Neutrophil (primary cell): Measurements from ENCODE around the gene TBC1D14.

Experiments
- H3K27ac ChIP-seq: fragments of 200-600 bp; sonication (generic); 2 replicates; pipeline ENCODE4 v1.5.1; 2016; ENCODE audit warnings: mild to moderate bottlenecking, moderate library complexity
- H3K27me3 ChIP-seq: fragments of 200-600 bp; sonication (generic); 2 replicates; pipeline ENCODE4 v1.6.0; 2016; ENCODE audit warnings: mild to moderate bottlenecking
- H3K36me3 ChIP-seq: fragments of 200-600 bp; sonication (generic); 2 replicates; pipeline ENCODE4 v1.5.1; 2017
- H3K4me1 ChIP-seq, 2 experiments: fragments of 200-600 bp in 1 of 2; sonication (generic) in 1 of 2; 1 replicate in 1 of 2; 2 replicates in 1 of 2; pipeline versions ENCODE4 v1.5.1 to v1.6.1; 2013 to 2016; ENCODE audit warnings: low read depth in 1 of 2, low read length in 1 of 2, mild to moderate bottlenecking in 1 of 2, moderate library complexity in 1 of 2; ENCODE audit not compliant: control insufficient read depth in 1 of 2, insufficient read depth in 1 of 2
- H3K4me3 ChIP-seq, 2 experiments: fragments of 200-600 bp in 1 of 2; sonication (generic) in 1 of 2; 1 replicate in 1 of 2; 2 replicates in 1 of 2; pipeline ENCODE4 v1.5.1; 2013 to 2016; ENCODE audit warnings: low read depth in 1 of 2, low read length in 1 of 2, mild to moderate bottlenecking in 1 of 2, moderate library complexity in 1 of 2
- H3K9me3 ChIP-seq: fragments of 200-600 bp; sonication (generic); 2 replicates; pipeline ENCODE4 v1.5.1; 2016
- TF ChIP-seq, protein P1 (sequence below): fragments of 200-600 bp; sonication (generic); IDR thresholded peaks from 2 replicates; pipeline ENCODE4 v1.5.1; 2016; ENCODE audit warnings: antibody characterized with exemption

The TBC1D14 gene

DNA sequence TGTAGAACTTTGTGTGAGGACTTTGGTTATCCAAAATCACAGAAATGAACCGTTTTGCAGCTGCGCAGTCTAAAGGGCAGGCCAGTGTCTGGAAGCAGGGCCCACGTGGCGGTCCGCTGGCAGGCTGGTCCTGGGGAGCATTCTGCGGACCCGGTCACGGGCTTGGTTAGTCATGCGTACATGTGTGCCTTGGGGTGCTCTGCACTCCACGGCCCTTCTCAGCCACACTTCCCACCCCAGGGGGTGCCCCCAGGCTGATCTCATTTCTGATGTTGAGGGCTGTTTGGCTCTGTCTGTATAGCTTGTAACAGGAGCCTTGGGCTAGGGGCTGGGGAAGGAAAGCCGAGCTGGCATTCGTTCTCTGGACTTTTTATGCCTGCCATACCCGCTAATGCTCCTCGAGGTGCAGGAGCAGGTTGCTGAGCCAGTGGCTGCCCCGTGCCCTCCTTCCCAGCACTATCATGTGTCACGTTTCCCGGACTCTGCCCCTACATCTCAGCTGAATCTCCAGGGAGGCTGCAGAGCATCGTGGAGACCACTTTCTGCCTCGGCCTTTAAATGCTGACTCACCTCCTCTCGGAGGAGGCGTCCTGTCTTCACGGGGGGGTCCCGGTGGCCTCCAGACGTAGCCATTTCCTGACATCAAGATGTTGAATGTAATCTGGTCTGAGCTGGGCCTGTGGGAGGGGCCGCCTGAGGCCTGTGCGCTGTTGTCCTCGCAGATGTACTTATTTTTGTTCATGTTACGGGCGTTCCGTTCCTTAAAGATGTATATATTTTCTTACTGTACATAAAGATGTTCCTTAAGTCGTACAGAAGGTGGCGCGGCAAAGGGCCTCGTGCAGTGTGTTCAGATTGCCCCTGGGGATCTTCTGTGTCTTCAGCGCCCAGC, 122.2 kb downstream of the TBC1D14 start:
- TF ChIP-seq, protein P1, sequence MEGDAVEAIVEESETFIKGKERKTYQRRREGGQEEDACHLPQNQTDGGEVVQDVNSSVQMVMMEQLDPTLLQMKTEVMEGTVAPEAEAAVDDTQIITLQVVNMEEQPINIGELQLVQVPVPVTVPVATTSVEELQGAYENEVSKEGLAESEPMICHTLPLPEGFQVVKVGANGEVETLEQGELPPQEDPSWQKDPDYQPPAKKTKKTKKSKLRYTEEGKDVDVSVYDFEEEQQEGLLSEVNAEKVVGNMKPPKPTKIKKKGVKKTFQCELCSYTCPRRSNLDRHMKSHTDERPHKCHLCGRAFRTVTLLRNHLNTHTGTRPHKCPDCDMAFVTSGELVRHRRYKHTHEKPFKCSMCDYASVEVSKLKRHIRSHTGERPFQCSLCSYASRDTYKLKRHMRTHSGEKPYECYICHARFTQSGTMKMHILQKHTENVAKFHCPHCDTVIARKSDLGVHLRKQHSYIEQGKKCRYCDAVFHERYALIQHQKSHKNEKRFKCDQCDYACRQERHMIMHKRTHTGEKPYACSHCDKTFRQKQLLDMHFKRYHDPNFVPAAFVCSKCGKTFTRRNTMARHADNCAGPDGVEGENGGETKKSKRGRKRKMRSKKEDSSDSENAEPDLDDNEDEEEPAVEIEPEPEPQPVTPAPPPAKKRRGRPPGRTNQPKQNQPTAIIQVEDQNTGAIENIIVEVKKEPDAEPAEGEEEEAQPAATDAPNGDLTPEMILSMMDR, result no peak
- Histone ChIP-seq H3K9me3 (no peaks in the 10 kb centered on the region), H3K4me1 (no peaks in the 10 kb centered on the region), H3K27me3 (peaks cover 5% of the 10 kb centered on the region), H3K36me3 (peaks cover 64% of the 10 kb centered on the region), H3K4me3 (no peak overlapping the region), H3K27ac (no peak overlapping the region)

DNA sequence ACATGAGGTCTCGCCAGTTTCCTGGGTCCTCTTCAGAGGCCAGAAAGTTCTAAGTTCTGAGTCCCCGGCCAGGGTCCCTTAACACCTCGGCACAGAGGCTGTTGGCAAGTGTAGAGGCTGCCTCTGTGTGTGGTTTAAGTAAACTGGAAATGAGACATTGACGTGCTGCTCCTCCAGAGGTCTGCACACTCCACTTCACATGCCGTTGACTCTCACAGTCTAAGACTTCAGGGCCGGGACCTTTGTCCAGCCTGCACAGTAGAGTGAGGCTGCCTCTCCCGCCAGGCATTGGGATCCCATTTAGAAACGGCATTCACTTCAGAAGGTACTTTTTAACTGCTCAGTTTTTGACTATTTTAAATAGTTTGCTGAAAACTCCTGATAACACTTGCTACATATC, 123.0 kb downstream of the TBC1D14 start:
- H3K36me3 ChIP-seq, result peaks cover 56% of the 10 kb centered on the region
- H3K4me3 ChIP-seq, result no peak overlapping the region
- H3K27ac ChIP-seq, result no peak overlapping the region
- TF ChIP-seq, protein P1, result no peak
- no peaks in the 10 kb centered on the region for H3K4me1 ChIP-seq
- no peaks in the 10 kb centered on the region for H3K9me3 ChIP-seq
- H3K27me3 ChIP-seq, result peaks cover 12% of the 10 kb centered on the region

DNA sequence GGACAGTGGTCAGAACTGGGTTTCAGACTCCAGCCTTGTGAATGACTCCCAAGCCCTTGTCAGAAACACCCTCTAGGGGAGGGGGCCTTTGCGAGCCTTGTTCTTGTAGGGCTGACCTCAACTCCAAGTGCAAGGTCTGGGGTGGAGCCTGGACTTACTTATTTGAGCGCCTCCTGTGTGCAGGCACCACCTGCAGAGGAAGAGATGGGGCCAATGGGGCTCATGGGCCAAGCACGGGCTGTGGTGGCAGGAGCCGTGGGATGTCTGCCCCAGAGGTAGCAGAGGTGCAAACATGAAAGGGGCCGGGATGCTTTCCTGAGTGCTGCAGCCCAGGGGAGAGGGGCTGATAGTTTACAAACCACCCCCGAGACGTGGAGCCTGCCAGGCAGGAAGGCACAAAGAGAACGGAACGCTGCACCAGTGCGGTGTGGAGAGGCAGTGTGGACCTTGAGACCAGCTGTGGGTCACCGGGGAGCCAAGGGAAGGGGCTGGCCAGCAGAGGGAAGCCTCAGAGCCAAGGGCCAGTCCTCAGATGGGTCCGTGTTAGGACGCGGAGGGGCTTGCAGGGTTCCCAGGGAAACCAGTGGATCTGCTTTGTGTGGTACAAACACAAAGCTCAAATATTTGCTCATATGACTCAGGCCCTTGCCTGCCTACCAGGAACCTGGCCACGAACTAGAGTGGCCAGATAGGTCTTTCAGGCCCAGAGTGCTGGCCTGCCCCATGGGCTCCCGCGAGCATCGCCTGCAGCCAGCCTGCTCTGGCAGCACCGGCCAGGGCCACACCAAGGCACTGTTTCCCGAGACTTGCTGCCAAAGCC, 124.8 kb downstream of the TBC1D14 start:
- TF ChIP-seq, protein P1, result no peak
- Histone ChIP-seq H3K4me1 (no peaks in the 10 kb centered on the region), H3K27ac (no peak overlapping the region), H3K36me3 (peaks cover 40% of the 10 kb centered on the region), H3K9me3 (no peaks in the 10 kb centered on the region), H3K27me3 (peaks cover 12% of the 10 kb centered on the region), H3K4me3 (no peak overlapping the region)

DNA sequence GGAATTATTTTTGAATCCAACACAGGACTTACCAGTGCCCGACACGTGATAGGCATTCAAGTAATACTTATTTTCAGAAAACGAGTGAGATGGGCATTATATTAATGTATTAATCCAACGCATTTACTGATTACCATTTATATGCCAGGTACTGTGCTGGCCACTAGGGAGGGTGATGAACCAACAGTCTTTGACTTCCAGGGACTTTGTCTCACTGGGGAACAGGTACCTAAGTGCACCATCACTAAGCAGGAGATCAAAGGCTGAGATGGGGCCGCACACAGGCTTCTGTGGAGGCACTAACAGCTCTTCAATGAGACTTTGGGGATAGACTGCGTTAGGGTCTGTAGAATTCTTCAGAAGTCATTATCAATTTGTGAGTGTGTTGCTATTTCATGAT, 127.8 kb downstream of the TBC1D14 start:
- Histone ChIP-seq H3K4me1 (peaks cover 14 to 18% of the 10 kb centered on the region in 2 experiments), H3K9me3 (no peaks in the 10 kb centered on the region), H3K4me3 (no peak overlapping the region), H3K27ac (no peak overlapping the region), H3K36me3 (peaks cover 11% of the 10 kb centered on the region), H3K27me3 (peaks cover 12% of the 10 kb centered on the region)
- TF ChIP-seq, protein P1, result no peak

DNA sequence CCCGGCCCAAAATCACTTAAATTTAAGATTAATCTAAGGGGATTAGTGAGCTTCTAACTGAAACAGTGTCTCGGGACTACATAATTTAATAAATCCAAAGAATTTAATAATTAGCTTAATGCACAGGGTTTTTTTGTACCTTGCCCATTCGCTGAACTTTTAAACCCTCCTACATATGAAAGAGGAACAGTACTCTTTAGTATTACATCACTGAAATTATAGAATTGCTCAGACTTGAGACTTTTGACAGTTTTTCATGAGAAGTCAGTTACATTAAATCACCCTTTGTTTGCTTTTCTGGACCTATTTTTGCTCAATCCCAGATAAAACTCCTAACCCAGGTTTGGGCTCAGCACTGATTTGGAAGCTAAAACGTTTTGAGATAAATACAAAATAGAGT, 131.1 kb downstream of the TBC1D14 start:
- H3K9me3 ChIP-seq, result no peaks in the 10 kb centered on the region
- H3K4me3 ChIP-seq, result no peak overlapping the region
- peaks cover 4% of the 10 kb centered on the region for H3K36me3 ChIP-seq
- TF ChIP-seq, protein P1, result no peak
- peaks cover 12% of the 10 kb centered on the region for H3K27me3 ChIP-seq
- no peak overlapping the region for H3K27ac ChIP-seq
- H3K4me1 ChIP-seq, result peaks cover 36 to 39% of the 10 kb centered on the region in 2 experiments
